Lower leg skin (tissue), 3 donors: ENCODE measurements around the gene UBASH3B.

Experiments used
- POLR2A ChIP-seq, 2 donors: fragments of 450-650 bp; IDR thresholded peaks; one replicate each; pipeline ENCODE4 v1.6.1; 2016 to 2017; ENCODE audit warnings: antibody characterized with exemption in 2 of 2, mild to moderate bottlenecking in 1 of 2, moderate library complexity in 1 of 2
- TF ChIP-seq, protein P1 (sequence below), 3 donors: fragments of 450-650 bp; IDR thresholded peaks; one replicate each; pipeline ENCODE4 v1.5.1; 2016; ENCODE audit warnings: antibody characterized with exemption in 3 of 3, mild to moderate bottlenecking in 3 of 3, moderate library complexity in 2 of 3

DNA sequence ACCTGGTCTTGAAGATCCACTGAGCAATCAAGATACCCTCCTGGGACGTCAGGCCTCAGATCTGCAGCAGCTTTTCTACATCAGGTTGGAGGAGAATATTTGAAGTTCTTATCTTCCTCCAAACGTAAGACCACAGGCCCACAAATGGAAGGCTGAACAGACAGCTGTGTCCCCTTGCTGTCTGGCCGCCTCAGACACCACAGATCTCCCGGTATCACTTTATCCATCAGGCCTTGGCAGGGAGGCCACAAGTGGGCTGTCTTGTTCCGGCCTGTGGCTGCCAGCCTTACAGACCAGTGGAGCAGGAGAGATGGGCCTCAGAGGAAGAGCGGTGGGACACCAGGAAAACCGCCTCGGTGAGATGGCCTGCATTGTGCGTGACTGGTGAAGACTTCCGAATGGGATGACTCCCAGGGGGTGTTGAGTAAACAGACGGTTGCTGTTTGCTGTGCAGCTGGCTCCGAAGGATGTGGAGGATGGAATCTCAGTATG is 15.9 kb downstream of the UBASH3B start:
- TF ChIP-seq POLR2A (IDR thresholded peaks at IDR 0.05), result no peak
- TF ChIP-seq, protein P1, sequence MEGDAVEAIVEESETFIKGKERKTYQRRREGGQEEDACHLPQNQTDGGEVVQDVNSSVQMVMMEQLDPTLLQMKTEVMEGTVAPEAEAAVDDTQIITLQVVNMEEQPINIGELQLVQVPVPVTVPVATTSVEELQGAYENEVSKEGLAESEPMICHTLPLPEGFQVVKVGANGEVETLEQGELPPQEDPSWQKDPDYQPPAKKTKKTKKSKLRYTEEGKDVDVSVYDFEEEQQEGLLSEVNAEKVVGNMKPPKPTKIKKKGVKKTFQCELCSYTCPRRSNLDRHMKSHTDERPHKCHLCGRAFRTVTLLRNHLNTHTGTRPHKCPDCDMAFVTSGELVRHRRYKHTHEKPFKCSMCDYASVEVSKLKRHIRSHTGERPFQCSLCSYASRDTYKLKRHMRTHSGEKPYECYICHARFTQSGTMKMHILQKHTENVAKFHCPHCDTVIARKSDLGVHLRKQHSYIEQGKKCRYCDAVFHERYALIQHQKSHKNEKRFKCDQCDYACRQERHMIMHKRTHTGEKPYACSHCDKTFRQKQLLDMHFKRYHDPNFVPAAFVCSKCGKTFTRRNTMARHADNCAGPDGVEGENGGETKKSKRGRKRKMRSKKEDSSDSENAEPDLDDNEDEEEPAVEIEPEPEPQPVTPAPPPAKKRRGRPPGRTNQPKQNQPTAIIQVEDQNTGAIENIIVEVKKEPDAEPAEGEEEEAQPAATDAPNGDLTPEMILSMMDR (IDR thresholded peaks at IDR 0.05), result no peak
